ENCODE measurements around the gene S100A10.

The S100A10 gene

DNA sequence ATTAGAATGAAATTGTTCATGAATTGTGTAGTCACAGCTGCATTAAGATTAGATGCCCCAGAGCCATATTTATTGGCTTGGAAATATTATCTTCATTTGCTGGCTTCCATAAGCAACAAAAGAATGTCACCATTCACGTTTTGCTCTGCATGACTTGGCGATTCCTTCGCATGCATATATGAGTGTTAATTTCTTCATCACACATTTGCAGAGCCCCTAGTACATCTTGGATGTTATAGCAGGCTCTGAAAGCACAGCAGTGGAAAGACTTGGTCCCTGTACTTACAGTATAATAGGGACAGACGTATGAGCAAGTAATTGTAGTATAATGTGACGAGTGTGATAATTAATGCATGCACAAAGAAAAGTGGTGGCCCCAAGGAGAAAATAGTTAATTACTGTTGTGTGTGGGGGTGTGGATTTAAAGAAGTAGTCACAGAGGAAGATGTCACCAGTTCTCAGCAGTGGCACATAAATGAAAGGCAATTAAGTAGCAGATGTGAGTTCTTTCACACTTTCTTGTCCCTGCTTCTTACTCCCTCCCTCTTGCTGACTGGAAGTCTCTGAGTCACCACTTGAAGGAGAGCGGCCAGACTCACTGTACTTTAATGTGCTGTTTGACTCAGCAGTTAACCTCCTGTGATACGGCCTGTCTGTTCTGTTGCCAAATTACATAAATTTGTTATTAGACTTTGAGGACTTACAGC is 21.0 kb downstream of the S100A10 start:
- DNase-seq (no peak), ATAC-seq (replicated peaks) (peak; percentile 23 to 43)
- peaks cover 9 to 18% of the 10 kb centered on the region in 2 donors for H3K27me3 Mint-ChIP-seq
- no peak overlapping the region for H3K27ac Mint-ChIP-seq
- peaks cover 6 to 13% of the 10 kb centered on the region in 2 donors for H3K4me1 Mint-ChIP-seq
- H3K36me3 Mint-ChIP-seq, result no peaks in the 10 kb centered on the region
- no peaks in the 10 kb centered on the region for H3K9me3 Mint-ChIP-seq
- H3K4me3 Mint-ChIP-seq, result no peak overlapping the region

DNA sequence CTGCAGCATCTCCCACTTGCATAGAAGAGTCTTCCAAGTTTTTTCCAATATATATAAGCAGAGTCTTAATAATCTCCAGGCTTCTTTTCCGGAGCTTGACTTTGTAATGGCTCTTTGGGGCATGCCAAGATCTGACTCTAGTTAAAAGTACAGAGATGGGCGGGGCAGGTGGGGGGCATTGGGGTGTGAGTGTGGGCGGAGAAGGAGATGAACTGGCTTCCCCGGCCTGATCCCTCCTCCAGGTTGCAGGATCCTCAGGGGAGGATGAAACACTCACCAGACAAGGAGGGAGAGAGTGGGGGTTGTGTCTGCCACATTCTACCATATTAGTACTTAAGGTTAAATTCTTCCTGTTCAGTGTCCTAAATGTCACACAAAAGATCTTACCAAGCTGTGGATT is 23.0 kb downstream of the S100A10 start:
- H3K27ac Mint-ChIP-seq, result no peak overlapping the region
- H3K27me3 Mint-ChIP-seq, result peaks cover 9 to 18% of the 10 kb centered on the region in 2 donors
- no peak overlapping the region for H3K4me3 Mint-ChIP-seq
- no peaks in the 10 kb centered on the region for H3K9me3 Mint-ChIP-seq
- peaks cover 6 to 14% of the 10 kb centered on the region in 2 donors for H3K4me1 Mint-ChIP-seq
- ATAC-seq (replicated peaks) (no peak), DNase-seq (no peak)
- no peaks in the 10 kb centered on the region for H3K36me3 Mint-ChIP-seq

DNA sequence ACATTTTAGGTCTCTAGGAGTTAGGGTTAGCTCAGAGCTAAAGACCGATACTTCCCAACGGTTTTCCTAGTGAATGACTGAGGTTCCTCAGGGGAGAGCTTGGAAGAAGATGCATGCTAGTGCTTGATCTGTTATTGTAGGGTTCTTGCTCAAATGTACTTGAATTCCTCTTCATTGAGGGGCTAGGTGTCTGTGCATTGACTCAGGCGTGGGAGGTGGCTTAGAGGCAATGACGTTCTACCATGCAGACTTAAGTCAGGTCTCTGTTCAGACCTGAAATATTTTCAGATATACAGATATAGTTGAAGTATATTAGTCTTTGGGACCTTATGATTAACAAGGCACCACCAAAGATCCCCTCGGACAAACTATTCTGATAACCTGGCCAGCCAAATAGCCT is 23.5 kb downstream of the S100A10 start:
- no peak for ATAC-seq (replicated peaks)

DNA sequence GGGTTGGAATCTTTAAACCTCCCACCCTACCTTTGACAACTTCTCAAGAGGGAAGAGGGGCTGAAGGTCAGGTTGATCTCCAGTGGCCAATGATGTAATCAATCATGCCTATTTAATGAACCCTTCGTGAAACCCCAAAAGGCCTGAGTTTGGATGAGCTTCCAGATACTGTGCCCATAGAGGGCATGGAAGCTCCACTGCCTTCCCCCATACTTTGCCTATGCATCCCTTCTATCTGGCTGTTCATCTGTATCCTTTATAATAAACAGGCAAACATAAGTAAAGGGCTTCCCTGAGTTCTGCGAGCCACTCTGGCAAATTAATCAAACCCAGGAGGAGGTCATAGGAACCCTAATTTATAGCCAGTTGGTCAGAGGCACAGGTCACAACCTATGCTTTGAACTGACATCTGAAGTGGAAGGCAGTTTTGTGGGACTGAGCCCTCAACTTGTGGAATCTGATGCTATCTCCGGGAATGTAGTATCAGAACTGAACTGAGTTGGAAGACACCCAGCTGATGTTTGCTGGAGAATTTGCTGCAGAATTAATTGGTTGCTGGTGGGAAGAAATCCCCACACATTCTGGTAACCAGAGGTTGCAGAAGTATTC is 24.8 kb downstream of the S100A10 start:
- Mint-ChIP-seq H3K4me1 (peaks cover 6 to 14% of the 10 kb centered on the region in 2 donors), H3K9me3 (no peaks in the 10 kb centered on the region), H3K27ac (peak overlapping the region; percentile 44), H3K36me3 (no peaks in the 10 kb centered on the region), H3K4me3 (no peak overlapping the region), H3K27me3 (peaks cover 21 to 26% of the 10 kb centered on the region in 2 donors)
- DNase-seq, result no peak
- ATAC-seq (replicated peaks), result no peak

More for the DNA sequence above, 23.5 kb downstream of the S100A10 start:
- Mint-ChIP-seq H3K9me3 (no peaks in the 10 kb centered on the region), H3K4me1 (peaks cover 6 to 14% of the 10 kb centered on the region in 2 donors), H3K27me3 (peaks cover 14 to 23% of the 10 kb centered on the region in 2 donors), H3K4me3 (no peak overlapping the region), H3K27ac (no peak overlapping the region), H3K36me3 (no peaks in the 10 kb centered on the region)
- no peak for DNase-seq

DNA sequence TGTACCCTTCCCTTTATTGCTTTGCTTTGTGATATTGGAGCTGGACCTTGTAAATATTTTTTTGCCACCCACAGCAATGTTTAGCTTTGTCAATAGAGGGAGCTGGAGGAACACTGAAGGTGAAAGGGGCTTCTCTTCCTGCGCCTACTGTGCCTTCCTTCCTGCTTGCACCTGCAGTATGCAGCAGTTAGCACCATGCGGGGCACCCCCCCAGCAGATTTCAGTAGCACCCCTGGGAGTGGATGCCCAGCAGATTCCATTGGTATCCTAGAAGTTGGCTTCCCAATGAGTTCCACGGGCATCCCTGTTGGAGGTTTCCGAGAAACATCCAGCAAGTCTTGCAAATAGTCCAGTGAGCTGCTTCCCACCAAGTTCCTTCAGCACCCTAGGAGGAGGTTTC is 25.6 kb downstream of the S100A10 start:
- DNase-seq (peak; percentile 11), ATAC-seq (replicated peaks) (peak; percentile 77 to 86)
- H3K27me3 Mint-ChIP-seq, result peaks cover 19 to 23% of the 10 kb centered on the region in 2 donors
- H3K27ac Mint-ChIP-seq, result no peak overlapping the region
- no peaks in the 10 kb centered on the region for H3K9me3 Mint-ChIP-seq
- H3K4me1 Mint-ChIP-seq, result peaks cover 6 to 14% of the 10 kb centered on the region in 2 donors
- H3K4me3 Mint-ChIP-seq, result no peak overlapping the region
- no peaks in the 10 kb centered on the region for H3K36me3 Mint-ChIP-seq

DNA sequence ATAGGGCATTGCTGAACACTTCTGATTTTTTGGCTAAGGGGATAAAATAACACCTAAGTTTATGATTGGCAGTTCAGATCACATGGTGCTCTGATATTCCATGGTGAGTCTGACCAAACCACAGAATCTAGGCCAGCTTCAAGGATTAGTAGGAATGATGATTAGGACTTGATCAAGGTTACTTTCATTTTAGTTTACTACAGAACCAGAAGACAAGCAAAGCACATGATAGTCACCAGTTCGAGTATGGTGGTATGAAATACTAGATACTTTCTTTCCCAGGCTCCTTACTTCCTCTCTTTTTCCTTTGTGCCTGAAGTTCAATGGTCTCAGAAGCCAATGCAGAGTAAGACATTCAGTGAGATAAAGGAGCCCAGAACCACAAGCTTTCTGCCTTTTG is 26.6 kb downstream of the S100A10 start:
- Mint-ChIP-seq H3K4me1 (peaks cover 6 to 14% of the 10 kb centered on the region in 2 donors), H3K36me3 (no peaks in the 10 kb centered on the region), H3K27ac (no peak overlapping the region), H3K9me3 (no peaks in the 10 kb centered on the region), H3K27me3 (peaks cover 14 to 31% of the 10 kb centered on the region in 2 donors), H3K4me3 (no peak overlapping the region)
- ATAC-seq (replicated peaks), result no peak
- no peak for DNase-seq

- Mint-ChIP-seq H3K36me3 (no peaks in the 10 kb centered on the region), H3K4me1 (peaks cover 6 to 14% of the 10 kb centered on the region in 2 donors), H3K27ac (no peak overlapping the region), H3K27me3 (peaks cover 14 to 40% of the 10 kb centered on the region in 2 donors), H3K9me3 (no peaks in the 10 kb centered on the region), H3K4me3 (no peak overlapping the region)
- ATAC-seq (replicated peaks) (no peak), DNase-seq (no peak)
Measured at GRCh38 chr1:151966061-151966460, 27.6 kb downstream of the S100A10 start.

DNA sequence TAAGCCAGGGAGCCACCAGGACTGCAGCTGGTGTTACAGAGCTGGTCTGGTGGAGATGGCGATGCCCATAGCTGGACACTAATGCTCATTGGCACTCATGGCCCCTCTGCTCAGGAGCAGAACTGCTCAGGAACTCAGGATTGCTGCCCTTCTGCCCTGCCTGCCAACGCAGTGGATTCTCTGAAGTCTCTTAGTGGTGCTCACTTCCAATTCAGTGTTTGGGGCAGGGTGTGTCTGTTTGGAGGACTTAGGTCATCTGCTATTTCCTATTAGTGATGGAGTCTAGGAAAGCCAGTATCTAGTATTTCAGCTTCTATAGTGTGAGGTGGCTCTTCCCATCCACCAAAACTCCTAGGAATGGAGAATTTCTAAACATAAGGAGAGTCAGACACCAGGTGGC is 29.1 kb downstream of the S100A10 start:
- Mint-ChIP-seq H3K36me3 (no peaks in the 10 kb centered on the region), H3K4me3 (no peak overlapping the region), H3K27ac (no peak overlapping the region), H3K9me3 (no peaks in the 10 kb centered on the region), H3K27me3 (peaks cover 18 to 40% of the 10 kb centered on the region in 2 donors), H3K4me1 (peaks cover 6 to 11% of the 10 kb centered on the region in 2 donors)
- DNase-seq, result no peak
- no peak for ATAC-seq (replicated peaks)

DNA sequence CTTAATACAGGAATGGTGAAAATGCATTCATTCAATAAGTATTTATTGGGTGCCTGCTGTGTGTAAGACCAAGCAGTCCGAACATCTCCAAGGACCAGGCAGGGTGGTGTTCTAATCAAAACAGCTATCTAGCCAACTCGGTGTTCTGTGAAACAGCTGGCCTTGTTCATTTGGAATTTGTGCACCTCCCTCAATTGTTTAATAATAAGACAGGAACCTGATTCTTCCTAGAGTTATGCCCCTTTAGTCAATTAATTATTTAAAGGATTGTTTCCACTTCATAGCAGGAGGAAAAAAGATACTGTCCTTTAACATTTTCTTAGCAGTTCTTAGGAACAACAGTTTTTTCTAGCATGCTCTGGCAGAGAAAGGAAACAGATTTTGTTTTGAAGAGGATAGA is 30.4 kb downstream of the S100A10 start:
- Mint-ChIP-seq H3K27ac (no peak overlapping the region), H3K27me3 (peaks cover 18 to 40% of the 10 kb centered on the region in 2 donors), H3K4me1 (peaks cover 2 to 7% of the 10 kb centered on the region in 2 donors), H3K9me3 (no peaks in the 10 kb centered on the region), H3K4me3 (no peak overlapping the region), H3K36me3 (no peaks in the 10 kb centered on the region)
- DNase-seq (no peak), ATAC-seq (replicated peaks) (no peak)

DNA sequence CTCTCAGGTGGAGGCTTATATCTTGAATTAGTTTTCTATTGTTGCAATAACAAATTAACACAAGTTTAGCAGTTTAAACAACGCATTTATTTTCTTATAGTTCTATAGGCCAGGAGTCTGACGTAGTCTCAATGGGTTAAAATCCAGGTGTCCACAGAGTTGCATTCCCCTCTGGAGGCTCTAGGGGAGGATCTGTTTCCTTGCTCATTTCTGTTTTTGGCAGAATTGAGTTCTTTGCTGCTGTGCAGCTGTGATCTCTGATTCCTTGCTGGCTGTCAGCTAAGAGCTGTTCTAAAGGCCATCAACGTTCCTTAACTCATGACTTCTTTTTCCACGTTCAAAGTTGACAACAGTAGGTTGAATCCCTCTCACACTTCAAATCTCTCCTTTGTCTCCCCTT is 31.8 kb downstream of the S100A10 start:
- no peak for ATAC-seq (replicated peaks)
- no peak for DNase-seq
- Mint-ChIP-seq H3K27me3 (peaks cover 18 to 33% of the 10 kb centered on the region in 2 donors), H3K27ac (no peak overlapping the region), H3K4me3 (no peak overlapping the region), H3K9me3 (no peaks in the 10 kb centered on the region), H3K4me1 (no peaks in the 10 kb centered on the region), H3K36me3 (no peaks in the 10 kb centered on the region)

DNA sequence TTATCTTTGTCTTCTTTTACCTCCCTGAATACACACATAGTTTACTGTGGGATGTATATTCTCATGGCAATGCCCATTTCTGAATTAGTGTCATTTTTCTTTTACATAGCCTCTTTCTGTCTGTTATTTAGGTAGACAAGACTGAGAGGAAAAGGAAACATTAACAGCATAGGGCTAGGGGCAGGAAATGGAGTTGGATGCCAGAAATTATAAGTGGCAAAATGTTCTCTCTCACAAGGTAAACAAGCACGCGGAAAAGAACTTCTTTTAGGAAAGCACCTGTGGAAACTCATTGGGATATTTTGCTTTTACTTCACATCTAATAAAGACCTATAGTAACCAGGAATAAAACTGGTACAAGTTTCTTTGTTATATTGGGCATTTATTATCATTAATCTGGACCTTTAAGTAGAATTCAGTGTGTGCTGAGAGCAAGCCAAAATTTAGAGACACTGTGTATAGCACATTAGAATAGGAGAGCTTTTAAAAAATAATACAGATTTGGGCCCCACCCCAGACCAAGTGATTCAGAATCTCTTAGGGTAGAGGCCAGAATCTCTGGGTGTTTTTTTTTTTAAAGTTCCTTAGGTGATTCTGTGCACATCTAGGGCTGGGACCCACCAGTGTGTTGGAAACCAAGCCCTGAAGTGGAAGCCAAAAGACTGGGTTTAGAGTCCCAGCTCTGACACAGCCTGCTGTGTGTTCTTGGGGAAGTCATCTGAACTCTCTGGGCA is 32.7 kb downstream of the S100A10 start:
- DNase-seq (no peak), ATAC-seq (replicated peaks) (no peak)
- Mint-ChIP-seq H3K4me1 (no peaks in the 10 kb centered on the region), H3K4me3 (no peak overlapping the region), H3K36me3 (no peaks in the 10 kb centered on the region), H3K27ac (no peak overlapping the region), H3K27me3 (peaks cover 18 to 30% of the 10 kb centered on the region in 2 donors), H3K9me3 (no peaks in the 10 kb centered on the region)

- Mint-ChIP-seq H3K36me3 (no peaks in the 10 kb centered on the region), H3K4me1 (peaks cover 0 to 5% of the 10 kb centered on the region in 2 donors), H3K4me3 (no peak overlapping the region), H3K27me3 (peaks cover 4 to 16% of the 10 kb centered on the region in 2 donors), H3K9me3 (no peaks in the 10 kb centered on the region), H3K27ac (no peak overlapping the region)
- ATAC-seq (replicated peaks) (no peak), DNase-seq (no peak)
Measured at GRCh38 chr1:151958959-151959358, 34.7 kb downstream of the S100A10 start.

- peaks cover 0 to 5% of the 10 kb centered on the region in 2 donors for H3K4me1 Mint-ChIP-seq
- ATAC-seq (replicated peaks) (no peak), DNase-seq (no peak)
- no peaks in the 10 kb centered on the region for H3K9me3 Mint-ChIP-seq
- H3K27ac Mint-ChIP-seq, result no peak overlapping the region
- H3K27me3 Mint-ChIP-seq, result peaks cover 4 to 8% of the 10 kb centered on the region in 2 donors
- no peak overlapping the region for H3K4me3 Mint-ChIP-seq
- H3K36me3 Mint-ChIP-seq, result no peaks in the 10 kb centered on the region
Measured at GRCh38 chr1:151956957-151957497, 36.6 kb downstream of the S100A10 start.

DNA sequence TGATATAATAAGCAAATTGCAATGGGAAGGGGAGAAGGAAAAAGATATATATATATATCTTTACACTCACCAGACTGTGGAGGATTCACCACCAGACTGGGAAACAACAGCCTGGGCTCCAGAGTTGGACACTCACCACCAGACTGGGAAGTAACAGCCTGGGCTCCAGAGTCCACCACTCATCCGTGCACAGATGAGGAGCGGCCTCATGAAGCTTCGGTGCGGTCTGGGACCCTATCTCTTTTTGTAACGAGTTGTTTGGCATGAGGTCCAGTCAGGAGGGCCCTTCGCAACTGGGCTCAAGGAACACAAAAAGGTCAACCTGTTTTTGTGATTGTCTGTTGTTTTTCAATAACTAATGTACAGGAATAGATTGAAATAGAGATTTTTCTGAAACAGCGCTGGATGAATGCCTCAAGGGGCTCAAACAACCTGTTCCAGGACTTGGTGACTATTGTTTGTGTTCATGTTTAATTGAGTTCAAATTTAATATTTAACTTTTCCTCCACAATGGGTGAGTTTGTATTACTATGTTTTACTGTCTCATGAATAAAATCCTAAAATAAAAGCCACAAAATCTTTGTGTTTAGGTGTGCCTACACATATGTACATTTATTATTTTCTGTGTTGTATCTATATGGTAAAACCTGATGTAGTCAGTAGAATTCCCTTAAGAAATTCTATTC is 40.1 kb downstream of the S100A10 start:
- Mint-ChIP-seq H3K27ac (no peak overlapping the region), H3K4me1 (peaks cover 0 to 5% of the 10 kb centered on the region in 2 donors), H3K4me3 (no peak overlapping the region), H3K27me3 (peaks cover 0 to 7% of the 10 kb centered on the region in 2 donors), H3K36me3 (no peaks in the 10 kb centered on the region), H3K9me3 (no peaks in the 10 kb centered on the region)
- ATAC-seq (replicated peaks) (no peak), DNase-seq (no peak)

All from stimulated activated naive B cell treated with anti-CD40 and anti-IgM and Interleukin-4, amounts not matched to agents 10 μg/mL and 1 μg/mL and 100 μg/mL, for 72 hours (primary cell).